ENCODE results near the gene SLC44A1.

Gene SLC44A1

DNA sequence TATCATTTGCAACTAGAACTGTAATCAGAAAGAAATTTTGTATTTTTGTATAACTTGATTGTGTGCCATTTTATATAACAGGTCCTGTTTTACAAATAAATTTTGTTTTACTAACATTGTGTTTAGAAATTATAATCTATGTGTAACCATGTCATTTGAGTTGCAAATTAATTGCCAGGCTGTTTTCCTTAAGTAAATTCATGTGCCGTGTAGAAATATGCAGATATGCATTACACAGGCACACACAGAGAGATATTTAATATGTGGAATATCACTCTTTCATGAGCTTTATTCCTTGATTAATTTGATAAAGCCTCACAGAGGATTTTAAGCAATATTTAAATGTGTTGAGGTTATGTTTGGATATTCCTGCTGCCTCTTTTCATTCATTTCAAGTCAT, 146.8 kb downstream of the SLC44A1 start:
- Histone ChIP-seq H3K27me3 (ENCODE audit: control insufficient read depth, insufficient read depth, low read length) (no peaks in the 10 kb centered on the region), H3K4me3 (ENCODE audit: low read depth, low read length) (no peak overlapping the region), H3K4me2 (ENCODE audit: low read length) (no peak overlapping the region), H3K79me2 (no peaks in the 10 kb centered on the region), H3K27ac (no peak overlapping the region), H3K9ac (no peak overlapping the region), H2AFZ (no peak overlapping the region), H3K36me3 (ENCODE audit: control insufficient read depth, insufficient read depth, low read length) (no peaks in the 10 kb centered on the region), H3K9me3 (ENCODE audit: control insufficient read depth, low read length) (no peaks in the 10 kb centered on the region), H3K4me1 (no peaks in the 10 kb centered on the region)
- TF ChIP-seq, protein P1, sequence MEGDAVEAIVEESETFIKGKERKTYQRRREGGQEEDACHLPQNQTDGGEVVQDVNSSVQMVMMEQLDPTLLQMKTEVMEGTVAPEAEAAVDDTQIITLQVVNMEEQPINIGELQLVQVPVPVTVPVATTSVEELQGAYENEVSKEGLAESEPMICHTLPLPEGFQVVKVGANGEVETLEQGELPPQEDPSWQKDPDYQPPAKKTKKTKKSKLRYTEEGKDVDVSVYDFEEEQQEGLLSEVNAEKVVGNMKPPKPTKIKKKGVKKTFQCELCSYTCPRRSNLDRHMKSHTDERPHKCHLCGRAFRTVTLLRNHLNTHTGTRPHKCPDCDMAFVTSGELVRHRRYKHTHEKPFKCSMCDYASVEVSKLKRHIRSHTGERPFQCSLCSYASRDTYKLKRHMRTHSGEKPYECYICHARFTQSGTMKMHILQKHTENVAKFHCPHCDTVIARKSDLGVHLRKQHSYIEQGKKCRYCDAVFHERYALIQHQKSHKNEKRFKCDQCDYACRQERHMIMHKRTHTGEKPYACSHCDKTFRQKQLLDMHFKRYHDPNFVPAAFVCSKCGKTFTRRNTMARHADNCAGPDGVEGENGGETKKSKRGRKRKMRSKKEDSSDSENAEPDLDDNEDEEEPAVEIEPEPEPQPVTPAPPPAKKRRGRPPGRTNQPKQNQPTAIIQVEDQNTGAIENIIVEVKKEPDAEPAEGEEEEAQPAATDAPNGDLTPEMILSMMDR (IDR thresholded peaks at IDR 0.05): no peak

DNA sequence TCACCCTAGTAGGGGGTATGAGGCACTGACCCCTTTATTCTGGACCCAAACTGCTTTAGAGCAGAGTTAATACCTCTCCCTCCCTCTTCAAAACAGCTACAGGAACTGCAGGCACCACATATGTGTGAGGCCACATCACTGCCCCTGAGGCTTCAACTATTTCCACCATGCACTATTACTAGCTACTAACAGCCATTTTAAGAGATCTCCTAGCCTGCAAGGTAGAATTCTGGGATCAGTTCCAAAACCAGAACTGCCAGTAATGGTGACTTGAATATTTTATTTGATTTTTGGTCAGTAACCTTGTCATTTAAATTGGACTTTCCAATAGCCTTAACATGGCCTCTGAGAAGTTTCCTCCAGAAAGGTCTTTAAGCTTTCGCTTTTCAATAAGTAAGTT, 148.1 kb downstream of the SLC44A1 start:
- H2AFZ ChIP-seq: no peak overlapping the region
- H3K4me2 ChIP-seq (ENCODE audit: low read length): no peak overlapping the region
- H3K27ac ChIP-seq: no peak overlapping the region
- H3K9me3 ChIP-seq (ENCODE audit: control insufficient read depth, low read length): no peaks in the 10 kb centered on the region
- no peaks in the 10 kb centered on the region for H3K79me2 ChIP-seq
- TF ChIP-seq, protein P1 (IDR thresholded peaks at IDR 0.05): no peak
- no peak overlapping the region for H3K4me3 ChIP-seq (ENCODE audit: low read depth, low read length)
- no peaks in the 10 kb centered on the region for H3K36me3 ChIP-seq (ENCODE audit: control insufficient read depth, insufficient read depth, low read length)
- H3K27me3 ChIP-seq (ENCODE audit: control insufficient read depth, insufficient read depth, low read length): no peaks in the 10 kb centered on the region
- no peak overlapping the region for H3K9ac ChIP-seq
- no peaks in the 10 kb centered on the region for H3K4me1 ChIP-seq

DNA sequence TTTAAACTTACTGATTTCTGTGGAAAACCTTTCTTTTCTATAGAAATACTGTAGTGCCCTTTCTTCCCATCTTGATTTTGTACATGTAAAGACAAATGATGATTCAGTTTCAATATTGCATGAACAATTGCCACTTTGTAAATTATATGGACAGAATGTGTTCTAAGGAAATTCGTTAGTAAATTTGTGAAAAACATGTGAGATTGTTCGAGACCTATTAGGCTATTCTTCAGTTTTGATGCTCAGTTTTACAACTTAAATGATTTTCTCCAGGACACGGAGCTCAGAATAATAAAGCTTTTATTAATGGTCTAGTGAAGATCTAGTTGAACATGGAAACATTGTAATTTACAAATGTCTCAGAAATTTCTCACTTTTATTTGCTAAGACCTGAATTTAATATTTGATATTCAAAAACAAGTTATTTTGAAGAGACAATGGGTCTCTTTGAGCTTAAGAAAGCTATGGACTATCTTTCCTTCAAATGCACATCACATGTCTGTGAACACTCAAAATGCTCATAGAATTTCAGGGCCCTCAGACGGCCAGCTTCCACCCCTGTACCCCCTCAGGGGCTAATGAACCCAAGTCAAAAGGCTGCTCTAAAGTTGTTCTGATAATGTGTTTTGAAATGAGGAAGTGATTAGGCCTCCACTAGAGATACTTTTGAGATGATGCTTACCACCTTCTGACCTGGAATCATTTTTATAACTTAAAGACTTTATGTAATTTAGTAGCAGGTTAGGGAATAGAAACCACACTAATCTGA, 149.3 kb downstream of the SLC44A1 start:
- H3K9me3 ChIP-seq (ENCODE audit: control insufficient read depth, low read length): no peaks in the 10 kb centered on the region
- TF ChIP-seq, protein P1 (IDR thresholded peaks at IDR 0.05): no peak
- no peak overlapping the region for H3K4me2 ChIP-seq (ENCODE audit: low read length)
- no peak overlapping the region for H2AFZ ChIP-seq
- H3K27ac ChIP-seq: no peak overlapping the region
- H3K36me3 ChIP-seq (ENCODE audit: control insufficient read depth, insufficient read depth, low read length): no peaks in the 10 kb centered on the region
- no peaks in the 10 kb centered on the region for H3K4me1 ChIP-seq
- H3K4me3 ChIP-seq (ENCODE audit: low read depth, low read length): no peak overlapping the region
- no peak overlapping the region for H3K9ac ChIP-seq
- no peaks in the 10 kb centered on the region for H3K27me3 ChIP-seq (ENCODE audit: control insufficient read depth, insufficient read depth, low read length)
- H3K79me2 ChIP-seq: no peaks in the 10 kb centered on the region

GRCh38 chr9:105396441-105396840, 152.0 kb downstream of the SLC44A1 start:
- H3K27me3 ChIP-seq (ENCODE audit: control insufficient read depth, insufficient read depth, low read length): no peaks in the 10 kb centered on the region
- H3K4me2 ChIP-seq (ENCODE audit: low read length): no peak overlapping the region
- H3K27ac ChIP-seq: no peak overlapping the region
- H2AFZ ChIP-seq: no peak overlapping the region
- H3K4me1 ChIP-seq: no peaks in the 10 kb centered on the region
- H3K9me3 ChIP-seq (ENCODE audit: control insufficient read depth, low read length): no peaks in the 10 kb centered on the region
- no peaks in the 10 kb centered on the region for H3K36me3 ChIP-seq (ENCODE audit: control insufficient read depth, insufficient read depth, low read length)
- no peak overlapping the region for H3K9ac ChIP-seq
- no peak overlapping the region for H3K4me3 ChIP-seq (ENCODE audit: low read depth, low read length)
- no peaks in the 10 kb centered on the region for H3K79me2 ChIP-seq
- TF ChIP-seq, protein P1 (IDR thresholded peaks at IDR 0.05): no peak

DNA sequence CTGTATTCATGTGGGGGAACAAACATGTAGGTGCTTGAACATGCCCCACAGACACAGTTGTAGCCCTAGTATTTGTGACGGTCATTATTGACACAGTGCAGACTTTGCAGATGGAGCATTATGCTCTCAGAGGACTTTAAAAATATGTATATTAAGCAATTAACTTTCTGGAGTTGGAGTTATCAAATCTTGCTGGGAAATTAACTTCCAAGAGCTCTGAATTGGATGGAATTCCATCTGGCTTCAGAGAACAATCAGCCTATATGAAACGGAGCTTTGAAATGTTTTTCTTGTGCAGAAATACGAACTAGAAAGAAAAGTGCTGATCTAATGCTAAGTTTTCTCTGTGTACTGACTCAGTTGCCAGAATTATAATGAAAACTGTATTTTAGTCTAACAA, 152.4 kb downstream of the SLC44A1 start:
- no peak overlapping the region for H2AFZ ChIP-seq
- H3K27ac ChIP-seq: no peak overlapping the region
- H3K9me3 ChIP-seq (ENCODE audit: control insufficient read depth, low read length): no peaks in the 10 kb centered on the region
- H3K4me3 ChIP-seq (ENCODE audit: low read depth, low read length): no peak overlapping the region
- H3K27me3 ChIP-seq (ENCODE audit: control insufficient read depth, insufficient read depth, low read length): no peaks in the 10 kb centered on the region
- no peaks in the 10 kb centered on the region for H3K4me1 ChIP-seq
- TF ChIP-seq, protein P1 (IDR thresholded peaks at IDR 0.05): no peak
- no peak overlapping the region for H3K4me2 ChIP-seq (ENCODE audit: low read length)
- no peaks in the 10 kb centered on the region for H3K79me2 ChIP-seq
- no peaks in the 10 kb centered on the region for H3K36me3 ChIP-seq (ENCODE audit: control insufficient read depth, insufficient read depth, low read length)
- H3K9ac ChIP-seq: no peak overlapping the region

Measured in parathyroid adenoma (tissue), 2 donors.